HEK293 (cell line): ENCODE data around the gene CDH22.

Experiments
- CTCF ChIA-PET: fragments of 350-600 bp; formaldehyde crosslinking; extraction: SDS; loops from one replicate; lab custom pipeline; 2021; ENCODE audit warnings: antibody characterized with exemption; lab: Yijun Ruan, JAX
- POLR2A ChIA-PET: fragments of 300-600 bp; formaldehyde crosslinking; extraction: SDS; loops from one replicate; lab custom pipeline; 2020; ENCODE audit warnings: antibody characterized with exemption, inconsistent platforms; lab: Yijun Ruan, JAX
- H3K27ac ChIP-seq: fragments of 200-500 bp; sonication (Bioruptor generic); 2 replicates; pipeline ENCODE4 v1.5.1; 2014; ENCODE audit warnings: low read depth, low read length, control low read depth, inconsistent platforms; ENCODE audit errors: extremely low read depth
- H3K36me3 ChIP-seq, 2 experiments: fragments of 200-500 bp in 1 of 2; sonication (Bioruptor generic) in 1 of 2; 1 replicate in 1 of 2; 2 replicates in 1 of 2; pipeline ENCODE4 v1.5.1; 2014 to 2017; ENCODE audit warnings: inconsistent platforms in 2 of 2, low read length in 2 of 2; ENCODE audit not compliant: control insufficient read depth in 2 of 2, insufficient read depth in 1 of 2
- H3K4me1 ChIP-seq: fragments of 200-500 bp; sonication (Bioruptor generic); 2 replicates; pipeline ENCODE4 v1.5.1; 2014; ENCODE audit warnings: mild to moderate bottlenecking, low read length, inconsistent platforms; ENCODE audit not compliant: control insufficient read depth, insufficient read depth
- H3K4me3 ChIP-seq: 2 replicates; pipeline ENCODE4 v1.5.1; 2011; ENCODE audit warnings: low read depth, mild to moderate bottlenecking, control low read depth, low read length, moderate library complexity
- H3K9me3 ChIP-seq: fragments of 200-500 bp; sonication (Bioruptor generic); 2 replicates; pipeline ENCODE4 v1.5.1; 2014; ENCODE audit warnings: low read depth, low read length, inconsistent platforms; ENCODE audit not compliant: control insufficient read depth, insufficient read depth
- BCL11B ChIP-seq: fragments of 450-650 bp; formaldehyde crosslinking; IDR thresholded peaks from 2 replicates; pipeline ENCODE4 v1.5.1; 2016; ENCODE audit warnings: low read depth, missing biosample characterization, missing genetic modification characterization
- FEZF1 ChIP-seq: fragments of 450-650 bp; formaldehyde crosslinking; IDR thresholded peaks from 2 replicates; pipeline ENCODE4 v1.5.1; 2016; ENCODE audit warnings: missing biosample characterization, missing genetic modification characterization
- GLI2 ChIP-seq: fragments of 450-650 bp; formaldehyde crosslinking; IDR thresholded peaks from 2 replicates; pipeline ENCODE4; 2017; ENCODE audit warnings: missing biosample characterization, missing genetic modification characterization, low read depth, borderline replicate concordance
- GLI4 ChIP-seq: fragments of 450-650 bp; formaldehyde crosslinking; IDR thresholded peaks from 2 replicates; pipeline ENCODE4 v1.5.1; 2016; ENCODE audit warnings: missing biosample characterization, missing genetic modification characterization
- GLIS1 ChIP-seq: fragments of 450-650 bp; formaldehyde crosslinking; IDR thresholded peaks from 2 replicates; pipeline ENCODE4 v1.5.1; 2016; ENCODE audit warnings: missing biosample characterization, missing genetic modification characterization
- OVOL3 ChIP-seq: fragments of 450-650 bp; formaldehyde crosslinking; IDR thresholded peaks from 2 replicates; pipeline ENCODE4 v1.5.1; 2016; ENCODE audit warnings: missing biosample characterization, missing genetic modification characterization
- SCRT1 ChIP-seq: fragments of 450-650 bp; formaldehyde crosslinking; IDR thresholded peaks from 2 replicates; pipeline ENCODE4 v1.5.1; 2016; ENCODE audit warnings: missing biosample characterization, missing genetic modification characterization, borderline replicate concordance
- SCRT2 ChIP-seq: fragments of 450-650 bp; formaldehyde crosslinking; IDR thresholded peaks from 2 replicates; pipeline ENCODE4 v1.5.1; 2016; ENCODE audit warnings: missing biosample characterization, missing genetic modification characterization
- WT1 ChIP-seq: fragments of 450-650 bp; formaldehyde crosslinking; IDR thresholded peaks from 2 replicates; pipeline ENCODE4 v1.5.1; 2016; ENCODE audit warnings: missing biosample characterization, missing genetic modification characterization
- ZIC2 ChIP-seq: fragments of 450-650 bp; formaldehyde crosslinking; IDR thresholded peaks from 2 replicates; pipeline ENCODE4 v1.5.1; 2016; ENCODE audit warnings: missing biosample characterization, missing genetic modification characterization
- ZNF10 ChIP-seq: fragments of 450-650 bp; formaldehyde crosslinking; IDR thresholded peaks from 2 replicates; pipeline ENCODE4 v1.5.1; 2017; ENCODE audit warnings: missing biosample characterization, missing genetic modification characterization
- ZNF174 ChIP-seq: fragments of 450-650 bp; formaldehyde crosslinking; IDR thresholded peaks from 2 replicates; pipeline ENCODE4 v1.5.0; 2017; ENCODE audit warnings: missing biosample characterization, mild to moderate bottlenecking, missing genetic modification characterization
- ZNF223 ChIP-seq: fragments of 450-650 bp; formaldehyde crosslinking; IDR thresholded peaks from 2 replicates; pipeline ENCODE4 v1.5.1; 2016; ENCODE audit warnings: missing biosample characterization, missing genetic modification characterization
- ZNF274 ChIP-seq, 2 experiments: fragments of 200-500 bp in 1 of 2; fragments of 450-650 bp in 1 of 2; sonication (Bioruptor generic) in 1 of 2; formaldehyde crosslinking in 1 of 2; IDR thresholded peaks; 2 replicates each; pipeline versions ENCODE4 v1.5.1 to v1.6.1; 2014 to 2016; ENCODE audit warnings: borderline replicate concordance in 1 of 2, inconsistent platforms in 1 of 2, low read length in 1 of 2, missing biosample characterization in 1 of 2, missing genetic modification characterization in 1 of 2
- ZNF335 ChIP-seq: fragments of 450-650 bp; formaldehyde crosslinking; conservative IDR thresholded peaks from 2 replicates; pipeline ENCODE4 v1.5.1; 2016; ENCODE audit warnings: missing biosample characterization, missing genetic modification characterization
- ZNF350 ChIP-seq: fragments of 450-650 bp; formaldehyde crosslinking; IDR thresholded peaks from 2 replicates; pipeline ENCODE4 v1.5.0; 2017; ENCODE audit warnings: missing biosample characterization, mild to moderate bottlenecking, missing genetic modification characterization
- ZNF48 ChIP-seq: fragments of 450-650 bp; formaldehyde crosslinking; IDR thresholded peaks from 2 replicates; pipeline ENCODE4 v1.5.1; 2016; ENCODE audit warnings: missing biosample characterization, missing genetic modification characterization
- ZNF544 ChIP-seq: fragments of 450-650 bp; formaldehyde crosslinking; IDR thresholded peaks from 2 replicates; pipeline ENCODE4 v1.5.0; 2017; ENCODE audit warnings: missing biosample characterization, missing genetic modification characterization
- ZNF548 ChIP-seq: fragments of 450-650 bp; formaldehyde crosslinking; IDR thresholded peaks from 2 replicates; pipeline ENCODE4 v1.5.1; 2016; ENCODE audit warnings: missing biosample characterization, missing genetic modification characterization
- ZNF571 ChIP-seq: fragments of 450-650 bp; formaldehyde crosslinking; IDR thresholded peaks from 2 replicates; pipeline ENCODE4 v1.5.0; 2017; ENCODE audit warnings: missing biosample characterization, missing genetic modification characterization
- ZNF626 ChIP-seq: fragments of 450-650 bp; sonication (Bioruptor Pico); formaldehyde crosslinking; IDR thresholded peaks from 2 replicates; pipeline ENCODE4 v1.5.1; 2018; ENCODE audit warnings: missing biosample characterization, missing genetic modification characterization, inconsistent platforms
- ZNF747 ChIP-seq: fragments of 450-650 bp; formaldehyde crosslinking; IDR thresholded peaks from 2 replicates; pipeline ENCODE4 v1.5.1; 2016; ENCODE audit warnings: missing biosample characterization, missing genetic modification characterization
- ZNF76 ChIP-seq: fragments of 450-650 bp; formaldehyde crosslinking; IDR thresholded peaks from 2 replicates; pipeline ENCODE4; 2016; ENCODE audit warnings: low read depth, missing biosample characterization, missing genetic modification characterization, borderline replicate concordance
- ZNF837 ChIP-seq: fragments of 450-650 bp; formaldehyde crosslinking; IDR thresholded peaks from 2 replicates; pipeline ENCODE4 v1.5.1; 2016; ENCODE audit warnings: missing biosample characterization, missing genetic modification characterization

The CDH22 gene

GRCh38 chr20:46152824-46153586 lies 155.3 kb downstream of the CDH22 start:
- Histone ChIP-seq H3K9me3 (no peaks in the 10 kb centered on the region), H3K36me3 (no peaks in the 10 kb centered on the region), H3K4me1 (no peaks in the 10 kb centered on the region), H3K4me3 (no peak overlapping the region), H3K27ac (no peak overlapping the region)
- CTCF ChIA-PET: interaction anchor here (0.6 to 2.1 kb wide), 6 partner anchors 9 to 748 kb away, joined by 3 to 21 read pairs (median 3); no protein-coding TSS in a partner anchor
- POLR2A ChIA-PET: no interaction called here
- TF ChIP-seq FEZF1 (tag by site-specific recombination) (no peak), ZNF223 (tag by site-specific recombination) (no peak)

- Histone ChIP-seq H3K4me1 (no peaks in the 10 kb centered on the region), H3K27ac (no peak overlapping the region), H3K9me3 (no peaks in the 10 kb centered on the region), H3K36me3 (no peaks in the 10 kb centered on the region), H3K4me3 (no peak overlapping the region)
- POLR2A ChIA-PET: no interaction called here
- CTCF ChIA-PET: interaction anchor here (0.6 to 2.1 kb wide), 10 partner anchors 8 to 749 kb away, joined by 3 to 21 read pairs (median 3); no protein-coding TSS in a partner anchor
- TF ChIP-seq ZNF335 (tag by site-specific recombination) (peak; percentile 45; the same call in 1 of the 2 replicates), ZNF76 (no peak)
These were observed 156.4 kb downstream of the CDH22 start for GRCh38 chr20:46151936-46152335.

- Histone ChIP-seq H3K9me3 (no peaks in the 10 kb centered on the region), H3K27ac (no peak overlapping the region), H3K36me3 (no peaks in the 10 kb centered on the region), H3K4me1 (no peaks in the 10 kb centered on the region), H3K4me3 (no peak overlapping the region)
- POLR2A ChIA-PET: no interaction called here
- CTCF ChIA-PET: interaction anchor here (0.7 to 2.1 kb wide), 4 partner anchors 9 to 188 kb away, joined by 3 to 21 read pairs (median 6); no protein-coding TSS in a partner anchor
- no peak for TF ChIP-seq GLI4 (tag by site-specific recombination)
- no peak for TF ChIP-seq ZNF335 (tag by site-specific recombination)
- no peak for TF ChIP-seq OVOL3 (tag by site-specific recombination)
- TF ChIP-seq ZNF837 (tag by site-specific recombination): no peak
- no peak for TF ChIP-seq ZNF548 (tag by site-specific recombination)
- no peak for TF ChIP-seq WT1 (tag by site-specific recombination)
- TF ChIP-seq ZNF174 (tag by site-specific recombination): no peak
- no peak for TF ChIP-seq ZNF544 (tag by site-specific recombination)
- TF ChIP-seq ZNF747: no peak
- no peak for TF ChIP-seq ZNF571
- TF ChIP-seq GLI2 (tag by site-specific recombination): no peak
- no peak for TF ChIP-seq ZNF626 (tag by site-specific recombination)
- TF ChIP-seq ZNF274 (IDR thresholded peaks at IDR 0.05; ENCODE audit: low read length): no peak
- TF ChIP-seq ZNF274 (tag by site-specific recombination; IDR thresholded peaks at IDR 0.05; ENCODE audit: borderline replicate concordance): no peak
- TF ChIP-seq ZNF10 (tag by site-specific recombination): no peak
These were observed 157.4 kb downstream of the CDH22 start for GRCh38 chr20:46150943-46151342.

- peak; percentile 88 for TF ChIP-seq ZIC2 (tag by site-specific recombination)
- TF ChIP-seq SCRT1 (tag by site-specific recombination): 0 out of 2 replicates have a peak, but pooled peaks have one; percentile 36
- TF ChIP-seq BCL11B (tag by site-specific recombination): no peak
- TF ChIP-seq SCRT2 (tag by site-specific recombination): peak; percentile 83
- no peak for TF ChIP-seq ZNF48
- TF ChIP-seq GLIS1: peak; percentile 94
- no peak for TF ChIP-seq ZNF350 (tag by site-specific recombination)
- Histone ChIP-seq H3K4me1 (no peaks in the 10 kb centered on the region), H3K9me3 (no peaks in the 10 kb centered on the region), H3K27ac (no peak overlapping the region), H3K36me3 (no peaks in the 10 kb centered on the region), H3K4me3 (no peak overlapping the region)
- CTCF ChIA-PET: no interaction called here
- POLR2A ChIA-PET: no interaction called here
These were observed 159.7 kb downstream of the CDH22 start for GRCh38 chr20:46148313-46149208.
